Body of pancreas (tissue), 4 donors: Measurements from ENCODE around the gene HIPK3. TPM values are rescaled to one million over a fixed set of nuclear protein-coding genes. Genes with fewer than 3 reads are reported as not detected.

Source experiments
- ATAC-seq: fragments of 150-250 bp; one replicate; pipeline ENCODE4 v1.9.1; 2016
- DNase-seq, 4 donors: peaks; one replicate each; pipeline ENCODE4 v3.0.0-alpha.2; 2019
- H3K27ac ChIP-seq, 4 donors: fragments of 200-600 bp; sonication (generic); 1 replicate in 3 of 4; 2 replicates in 1 of 4; pipeline versions ENCODE4 v1.5.1 to v1.6.1; 2016 to 2019; ENCODE audit warnings: mild to moderate bottlenecking in 1 of 4, mixed read lengths in 1 of 4, moderate library complexity in 1 of 4
- H3K27me3 ChIP-seq, 2 donors: fragments of 200-600 bp; sonication (generic); one replicate each; pipeline ENCODE4 v1.6.0; 2016; ENCODE audit warnings: mild to moderate bottlenecking in 1 of 2
- H3K36me3 ChIP-seq, 2 donors: fragments of 200-600 bp; sonication (generic); replicated peaks in 1 of 2; 2 replicates each; pipeline ENCODE4 v1.5.1; 2016; ENCODE audit warnings: low read depth in 2 of 2; ENCODE audit not compliant: insufficient read depth in 1 of 2
- H3K4me1 ChIP-seq: fragments of 200-600 bp; sonication (generic); one replicate; pipeline ENCODE4 v1.6.0; 2016
- H3K4me3 ChIP-seq, 2 donors: fragments of 200-600 bp; sonication (generic); 1 replicate in 1 of 2; 2 replicates in 1 of 2; pipeline ENCODE4 v1.5.1; 2016 to 2019
- H3K9me3 ChIP-seq, 3 donors: fragments of 200-600 bp; sonication (generic); 1 replicate in 2 of 3; 2 replicates in 1 of 3; pipeline ENCODE4 v1.5.1; 2016
- CTCF ChIP-seq, 7 experiments: fragments of 450-650 bp in 4 of 7; fragments of 200-600 bp in 3 of 7; sonication (generic) in 3 of 7; IDR thresholded peaks; one replicate each; pipeline ENCODE4 v1.5.1; 2016 to 2019; ENCODE audit warnings: antibody characterized with exemption in 7 of 7
- POLR2A ChIP-seq, 3 donors: fragments of 450-650 bp; IDR thresholded peaks; one replicate each; pipeline ENCODE4 v1.6.1; 2016; ENCODE audit warnings: antibody characterized with exemption in 3 of 3, mild to moderate bottlenecking in 2 of 3
- WGBS, 2 donors: methylation state at CpG; one replicate each; pipeline ENCODE4 v1.1.5; 2017; 5-methylcytosine and 5-hydroxymethylcytosine counted together
- intact Hi-C: fragments of 100-400 bp; cut with DNase I; formaldehyde crosslinking; loops from one replicate; pipeline ENCODE4 v1.15.1; 2023
- total RNA-seq, 2 donors: library from RNA; depleted of rRNA; stranded (reverse); fragments of >200 nt; gene quantifications; one replicate each; pipeline ENCODE4 v1.1.0, GENCODE V29; 2016

Gene HIPK3
- total RNA-seq, 2 donors from 2014 or later = 51.7 to 57.1 TPM

- no peak for ATAC-seq
- Histone ChIP-seq H3K4me3 (no peak overlapping the region), H3K27ac (no peak overlapping the region), H3K36me3 (no peaks in the 10 kb centered on the region), H3K9me3 (no peaks in the 10 kb centered on the region), H3K27me3 (no peaks in the 10 kb centered on the region), H3K4me1 (no peaks in the 10 kb centered on the region)
- intact Hi-C loops = no loop called here
- DNase-seq = no peak
- TF ChIP-seq CTCF (IDR thresholded peaks at IDR 0.05) = no peak
- no peak for TF ChIP-seq POLR2A (IDR thresholded peaks at IDR 0.05)
- 69 to 73% methylated on average over 4 of the region's 4 CpGs for WGBS, 2 donors
These were observed 142.2 kb downstream of the HIPK3 start for GRCh38 chr11:33399421-33399820.

GRCh38 chr11:33402066-33402465, 144.9 kb downstream of the HIPK3 start:
- ATAC-seq = no peak

GRCh38 chr11:33403344-33403743, 146.2 kb downstream of the HIPK3 start:
- 83 to 89% methylated on average over 7 to 8 of the region's 8 CpGs for WGBS, 2 donors

More at GRCh38 chr11:33402066-33402465, 144.9 kb downstream of the HIPK3 start:
- Histone ChIP-seq H3K36me3 (no peaks in the 10 kb centered on the region), H3K4me3 (no peak overlapping the region), H3K27ac (no peak overlapping the region), H3K4me1 (no peaks in the 10 kb centered on the region), H3K9me3 (no peaks in the 10 kb centered on the region), H3K27me3 (no peaks in the 10 kb centered on the region)
- no peak for DNase-seq
- 74 to 79% methylated on average over 2 of the region's 2 CpGs for WGBS, 2 donors
- intact Hi-C loops = no loop called here
- TF ChIP-seq CTCF (IDR thresholded peaks at IDR 0.05) = no peak
- TF ChIP-seq POLR2A (IDR thresholded peaks at IDR 0.05) = no peak

GRCh38 chr11:33405834-33406602, 148.8 kb downstream of the HIPK3 start:
- TF ChIP-seq POLR2A (IDR thresholded peaks at IDR 0.05) (no peak), CTCF (IDR thresholded peaks at IDR 0.05) (no peak)
- Histone ChIP-seq H3K4me3 (no peak overlapping the region), H3K27me3 (no peaks in the 10 kb centered on the region), H3K9me3 (no peaks in the 10 kb centered on the region), H3K4me1 (no peaks in the 10 kb centered on the region), H3K27ac (no peak overlapping the region), H3K36me3 (no peaks in the 10 kb centered on the region)
- DNase-seq (no peak), ATAC-seq (no peak)
- WGBS, 2 donors = 80 to 82% methylated on average over 13 of the region's 13 CpGs
- intact Hi-C loops = no loop called here

More at GRCh38 chr11:33403344-33403743, 146.2 kb downstream of the HIPK3 start:
- DNase-seq (no peak), ATAC-seq (no peak)
- Histone ChIP-seq H3K4me1 (no peaks in the 10 kb centered on the region), H3K27me3 (no peaks in the 10 kb centered on the region), H3K4me3 (no peak overlapping the region), H3K27ac (no peak overlapping the region), H3K9me3 (no peaks in the 10 kb centered on the region), H3K36me3 (no peaks in the 10 kb centered on the region)
- TF ChIP-seq POLR2A (IDR thresholded peaks at IDR 0.05) (no peak), CTCF (IDR thresholded peaks at IDR 0.05) (no peak)
- intact Hi-C loops = no loop called here

Other genes starting within 250 kb of the HIPK3 start
- gene DEPDC7, start 241.5 kb upstream of the HIPK3 start, total RNA-seq = 1 to 10 TPM in 1 of 2 donors, under 1 TPM in 1; 0.99 to 6.0 TPM
- gene TCP11L1, start 217.8 kb upstream of the HIPK3 start, total RNA-seq = 10 to 100 TPM; 26.5 to 41.5 TPM
- gene CSTF3, start 95.9 kb upstream of the HIPK3 start, total RNA-seq = 10 to 100 TPM in 1 of 2 donors, 1 to 10 TPM in 1; 8.9 to 20.5 TPM
- under 1 TPM; 0.33 to 0.52 TPM for gene KIAA1549L, start 118.7 kb downstream of the HIPK3 start, total RNA-seq